K562 (cell line): ENCODE data around the gene ALDH1A2. TPM values are rescaled to one million over a fixed set of nuclear protein-coding genes. Genes with fewer than 3 reads are reported as not detected.

Source experiments
- CBX5 ChIP-seq: IDR thresholded peaks from 2 replicates; pipeline ENCODE4 v1.6.1; 2014; ENCODE audit warnings: low read depth, borderline replicate concordance
- CXXC5 ChIP-seq: fragments of 250-450 bp; sonication (Bioruptor Pico); IDR thresholded peaks from 2 replicates; pipeline ENCODE4 v1.8.0; 2022; ENCODE audit warnings: inconsistent platforms, mild to moderate bottlenecking, moderate library complexity
- DIDO1 ChIP-seq: fragments of 450-650 bp; IDR thresholded peaks from 2 replicates; pipeline ENCODE4 v1.6.1; 2016; ENCODE audit warnings: low read depth, missing biosample characterization, missing genetic modification characterization
- DMBX1 ChIP-seq: fragments of 250-450 bp; sonication (Bioruptor Pico); IDR thresholded peaks from 2 replicates; pipeline ENCODE4 v1.8.0; 2022; ENCODE audit warnings: inconsistent platforms, mild to moderate bottlenecking, moderate library complexity, borderline replicate concordance
- NEUROD1 ChIP-seq: fragments of 150-350 bp; IDR thresholded peaks from 2 replicates; pipeline ENCODE4 v1.6.1; 2014; ENCODE audit warnings: borderline replicate concordance, low read length, low read depth; ENCODE audit not compliant: partially characterized antibody
- NR2C2 ChIP-seq, 2 experiments: fragments of 200-800 bp in 1 of 2; sonication (Bioruptor generic) in 1 of 2; sonication (generic) in 1 of 2; formaldehyde crosslinking in 1 of 2; IDR thresholded peaks; 2 replicates each; pipeline versions ENCODE4 v1.6.1 to v1.8.0; 2016 to 2022; ENCODE audit warnings: mild to moderate bottlenecking in 1 of 2, missing compliant biosample characterization in 1 of 2, missing genetic modification characterization in 1 of 2, missing genetic modification reagents in 1 of 2
- NR4A1 ChIP-seq, 2 experiments: fragments of 250-450 bp in 1 of 2; fragments of 450-650 bp in 1 of 2; sonication (Bioruptor Pico) in 1 of 2; IDR thresholded peaks; 2 replicates each; pipeline versions ENCODE4 v1.4.0 to v1.6.1; 2016 to 2020; ENCODE audit warnings: mild to moderate bottlenecking in 2 of 2, missing compliant biosample characterization in 1 of 2, missing genetic modification characterization in 1 of 2, moderate library complexity in 1 of 2
- POLR2A ChIP-seq: fragments of 450-650 bp; conservative IDR thresholded peaks from 2 replicates; pipeline ENCODE4 v1.6.1; 2016
- TEAD4 ChIP-seq, 2 experiments: sonication (generic) in 1 of 2; formaldehyde crosslinking in 1 of 2; IDR thresholded peaks; 2 replicates each; pipeline versions ENCODE4 v1.6.1 to v1.8.0; 2012 to 2022; ENCODE audit warnings: borderline replicate concordance in 1 of 2, inconsistent platforms in 1 of 2, low read length in 1 of 2, mild to moderate bottlenecking in 1 of 2, missing genetic modification reagents in 1 of 2
- polyA plus RNA-seq, 8 experiments: library from polyadenylated mRNA; depleted of rRNA in 4 of 8; stranded (reverse) in 5 of 8; unstranded in 3 of 8; fragments of >200 nt; fragmentation: Nextera tagmentation in 2 of 8; fragmentation: Illumina TruSeq in 1 of 8; extraction: Ambion mirVana in 2 of 8; extraction: Trizol in 1 of 8; gene quantifications; 2 replicates each; pipeline versions ENCODE4 v1.2.1 to v1.2.3, GENCODE V29; 2011 to 2014; ENCODE audit warnings: inconsistent platforms in 1 of 8, missing spikeins in 1 of 8
- total RNA-seq, 7 experiments: library from RNA; depleted of rRNA in 6 of 7; stranded (reverse); fragments of >200 nt in 6 of 7; fragmentation: Illumina TruSeq in 2 of 7; extraction: Trizol in 2 of 7; gene quantifications; 2 replicates each; pipeline versions ENCODE4 v1.2.1 to v1.2.3, GENCODE V29; 2011 to 2021; ENCODE audit warnings: low replicate concordance in 1 of 7
- TF ChIP-seq, protein P1 (sequence below): fragments of 450-650 bp; formaldehyde crosslinking; IDR thresholded peaks from 2 replicates; pipeline ENCODE4 v1.4.0; 2020; ENCODE audit warnings: mild to moderate bottlenecking, moderate library complexity
- TF ChIP-seq, protein P2 (sequence below), 2 experiments: fragments of 250-450 bp in 1 of 2; fragments of 450-650 bp in 1 of 2; sonication (Bioruptor Pico) in 1 of 2; IDR thresholded peaks; 2 replicates each; pipeline versions ENCODE4 v1.6.1 to v1.8.0; 2016 to 2021; ENCODE audit warnings: mild to moderate bottlenecking in 2 of 2, moderate library complexity in 2 of 2, missing compliant biosample characterization in 1 of 2, missing genetic modification characterization in 1 of 2
- TF ChIP-seq, protein P3 (sequence below): fragments of 450-650 bp; conservative IDR thresholded peaks from 2 replicates; pipeline ENCODE4 v1.6.1; 2016; ENCODE audit warnings: missing genetic modification characterization, low read depth, mild to moderate bottlenecking, missing compliant biosample characterization, moderate library complexity
- TF ChIP-seq, protein P4 (sequence below), 2 experiments: fragments of 450-650 bp; IDR thresholded peaks; 2 replicates each; pipeline ENCODE4 v1.6.1; 2018; ENCODE audit warnings: mild to moderate bottlenecking in 2 of 2, low read depth in 1 of 2; ENCODE audit not compliant: partially characterized antibody in 2 of 2
- TF ChIP-seq, protein P5 (sequence below): fragments of 200-800 bp; sonication (Bioruptor generic); IDR thresholded peaks from 2 replicates; pipeline ENCODE4 v1.6.1; 2017; ENCODE audit warnings: missing genetic modification characterization, missing compliant biosample characterization
- TF ChIP-seq, protein P6 (sequence below): fragments of 250-450 bp; sonication (Bioruptor Pico); IDR thresholded peaks from 2 replicates; pipeline ENCODE4 v1.4.0; 2020

Gene ALDH1A2
- total and polyA plus RNA-seq, 9 of the 15 experiments (the other 6 are each of a cell fraction or from before 2014, with no cell fraction given): 115 to 393 (median 333) TPM

DNA sequence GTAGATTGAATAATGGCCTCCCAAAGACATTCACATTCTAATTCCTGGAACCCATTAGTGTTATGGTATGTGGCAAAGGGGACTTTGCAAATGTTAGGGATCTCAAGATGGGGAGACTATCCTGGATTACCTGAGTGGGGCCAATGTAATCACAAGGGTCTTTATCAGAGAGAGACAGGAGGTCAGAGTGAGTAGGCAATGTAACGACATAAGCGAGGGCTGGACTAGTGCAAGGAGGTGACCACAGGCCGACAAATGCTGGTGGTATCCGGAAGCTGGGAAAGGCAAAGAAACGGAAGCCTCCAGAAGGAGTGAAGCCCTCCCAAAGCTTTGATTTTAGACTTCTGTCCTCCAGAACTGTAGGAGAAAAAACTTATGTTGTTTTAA lies 46.2 kb upstream of the ALDH1A2 start (continued):
- TF ChIP-seq, protein P1, sequence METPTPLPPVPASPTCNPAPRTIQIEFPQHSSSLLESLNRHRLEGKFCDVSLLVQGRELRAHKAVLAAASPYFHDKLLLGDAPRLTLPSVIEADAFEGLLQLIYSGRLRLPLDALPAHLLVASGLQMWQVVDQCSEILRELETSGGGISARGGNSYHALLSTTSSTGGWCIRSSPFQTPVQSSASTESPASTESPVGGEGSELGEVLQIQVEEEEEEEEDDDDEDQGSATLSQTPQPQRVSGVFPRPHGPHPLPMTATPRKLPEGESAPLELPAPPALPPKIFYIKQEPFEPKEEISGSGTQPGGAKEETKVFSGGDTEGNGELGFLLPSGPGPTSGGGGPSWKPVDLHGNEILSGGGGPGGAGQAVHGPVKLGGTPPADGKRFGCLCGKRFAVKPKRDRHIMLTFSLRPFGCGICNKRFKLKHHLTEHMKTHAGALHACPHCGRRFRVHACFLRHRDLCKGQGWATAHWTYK (CRISPR knock-in tag): 0 out of 2 replicates have a peak, but pooled peaks have one; percentile 14
- TF ChIP-seq DIDO1 (tag) (no peak), TEAD4 (IDR thresholded peaks at IDR 0.05; ENCODE audit: low read length) (peak; percentile 59), TEAD4 (CRISPR knock-in tag; IDR thresholded peaks at IDR 0.05; ENCODE audit: borderline replicate concordance) (no peak), NR4A1 (CRISPR knock-in tag; IDR thresholded peaks at IDR 0.05) (no peak), NR4A1 (tag; IDR thresholded peaks at IDR 0.05) (no peak), CBX5 (no peak), NEUROD1 (no peak), NR2C2 (CRISPR knock-in tag; IDR thresholded peaks at IDR 0.05) (no peak), NR2C2 (tag; IDR thresholded peaks at IDR 0.05) (peak; percentile 42; the same call in 1 of the 2 replicates), DMBX1 (CRISPR knock-in tag) (peak; percentile 73; the same call in 1 of the 2 replicates), POLR2A (peak; percentile 77), CXXC5 (CRISPR knock-in tag) (peak; percentile 39; the same call in 1 of the 2 replicates)
- TF ChIP-seq, protein P2, sequence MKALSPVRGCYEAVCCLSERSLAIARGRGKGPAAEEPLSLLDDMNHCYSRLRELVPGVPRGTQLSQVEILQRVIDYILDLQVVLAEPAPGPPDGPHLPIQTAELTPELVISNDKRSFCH (CRISPR knock-in tag; IDR thresholded peaks at IDR 0.05): no peak
- TF ChIP-seq, protein P2 (tag; IDR thresholded peaks at IDR 0.05): 0 out of 2 replicates have a peak, but pooled peaks have one; percentile 22
- TF ChIP-seq, protein P3, sequence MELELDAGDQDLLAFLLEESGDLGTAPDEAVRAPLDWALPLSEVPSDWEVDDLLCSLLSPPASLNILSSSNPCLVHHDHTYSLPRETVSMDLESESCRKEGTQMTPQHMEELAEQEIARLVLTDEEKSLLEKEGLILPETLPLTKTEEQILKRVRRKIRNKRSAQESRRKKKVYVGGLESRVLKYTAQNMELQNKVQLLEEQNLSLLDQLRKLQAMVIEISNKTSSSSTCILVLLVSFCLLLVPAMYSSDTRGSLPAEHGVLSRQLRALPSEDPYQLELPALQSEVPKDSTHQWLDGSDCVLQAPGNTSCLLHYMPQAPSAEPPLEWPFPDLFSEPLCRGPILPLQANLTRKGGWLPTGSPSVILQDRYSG (tag): 0 out of 2 replicates have a peak, but pooled peaks have one; percentile 10
- TF ChIP-seq, protein P4, sequence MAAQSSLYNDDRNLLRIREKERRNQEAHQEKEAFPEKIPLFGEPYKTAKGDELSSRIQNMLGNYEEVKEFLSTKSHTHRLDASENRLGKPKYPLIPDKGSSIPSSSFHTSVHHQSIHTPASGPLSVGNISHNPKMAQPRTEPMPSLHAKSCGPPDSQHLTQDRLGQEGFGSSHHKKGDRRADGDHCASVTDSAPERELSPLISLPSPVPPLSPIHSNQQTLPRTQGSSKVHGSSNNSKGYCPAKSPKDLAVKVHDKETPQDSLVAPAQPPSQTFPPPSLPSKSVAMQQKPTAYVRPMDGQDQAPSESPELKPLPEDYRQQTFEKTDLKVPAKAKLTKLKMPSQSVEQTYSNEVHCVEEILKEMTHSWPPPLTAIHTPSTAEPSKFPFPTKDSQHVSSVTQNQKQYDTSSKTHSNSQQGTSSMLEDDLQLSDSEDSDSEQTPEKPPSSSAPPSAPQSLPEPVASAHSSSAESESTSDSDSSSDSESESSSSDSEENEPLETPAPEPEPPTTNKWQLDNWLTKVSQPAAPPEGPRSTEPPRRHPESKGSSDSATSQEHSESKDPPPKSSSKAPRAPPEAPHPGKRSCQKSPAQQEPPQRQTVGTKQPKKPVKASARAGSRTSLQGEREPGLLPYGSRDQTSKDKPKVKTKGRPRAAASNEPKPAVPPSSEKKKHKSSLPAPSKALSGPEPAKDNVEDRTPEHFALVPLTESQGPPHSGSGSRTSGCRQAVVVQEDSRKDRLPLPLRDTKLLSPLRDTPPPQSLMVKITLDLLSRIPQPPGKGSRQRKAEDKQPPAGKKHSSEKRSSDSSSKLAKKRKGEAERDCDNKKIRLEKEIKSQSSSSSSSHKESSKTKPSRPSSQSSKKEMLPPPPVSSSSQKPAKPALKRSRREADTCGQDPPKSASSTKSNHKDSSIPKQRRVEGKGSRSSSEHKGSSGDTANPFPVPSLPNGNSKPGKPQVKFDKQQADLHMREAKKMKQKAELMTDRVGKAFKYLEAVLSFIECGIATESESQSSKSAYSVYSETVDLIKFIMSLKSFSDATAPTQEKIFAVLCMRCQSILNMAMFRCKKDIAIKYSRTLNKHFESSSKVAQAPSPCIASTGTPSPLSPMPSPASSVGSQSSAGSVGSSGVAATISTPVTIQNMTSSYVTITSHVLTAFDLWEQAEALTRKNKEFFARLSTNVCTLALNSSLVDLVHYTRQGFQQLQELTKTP (IDR thresholded peaks at IDR 0.05; ENCODE audit: low read depth in 1 of 2, partially characterized antibody in 2 of 2): peak in 1 of 2 experiments; percentile 17
- TF ChIP-seq, protein P5, sequence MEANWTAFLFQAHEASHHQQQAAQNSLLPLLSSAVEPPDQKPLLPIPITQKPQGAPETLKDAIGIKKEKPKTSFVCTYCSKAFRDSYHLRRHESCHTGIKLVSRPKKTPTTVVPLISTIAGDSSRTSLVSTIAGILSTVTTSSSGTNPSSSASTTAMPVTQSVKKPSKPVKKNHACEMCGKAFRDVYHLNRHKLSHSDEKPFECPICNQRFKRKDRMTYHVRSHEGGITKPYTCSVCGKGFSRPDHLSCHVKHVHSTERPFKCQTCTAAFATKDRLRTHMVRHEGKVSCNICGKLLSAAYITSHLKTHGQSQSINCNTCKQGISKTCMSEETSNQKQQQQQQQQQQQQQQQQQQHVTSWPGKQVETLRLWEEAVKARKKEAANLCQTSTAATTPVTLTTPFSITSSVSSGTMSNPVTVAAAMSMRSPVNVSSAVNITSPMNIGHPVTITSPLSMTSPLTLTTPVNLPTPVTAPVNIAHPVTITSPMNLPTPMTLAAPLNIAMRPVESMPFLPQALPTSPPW (CRISPR knock-in tag): peak; percentile 22; the same call in 1 of the 2 replicates
- TF ChIP-seq, protein P6, sequence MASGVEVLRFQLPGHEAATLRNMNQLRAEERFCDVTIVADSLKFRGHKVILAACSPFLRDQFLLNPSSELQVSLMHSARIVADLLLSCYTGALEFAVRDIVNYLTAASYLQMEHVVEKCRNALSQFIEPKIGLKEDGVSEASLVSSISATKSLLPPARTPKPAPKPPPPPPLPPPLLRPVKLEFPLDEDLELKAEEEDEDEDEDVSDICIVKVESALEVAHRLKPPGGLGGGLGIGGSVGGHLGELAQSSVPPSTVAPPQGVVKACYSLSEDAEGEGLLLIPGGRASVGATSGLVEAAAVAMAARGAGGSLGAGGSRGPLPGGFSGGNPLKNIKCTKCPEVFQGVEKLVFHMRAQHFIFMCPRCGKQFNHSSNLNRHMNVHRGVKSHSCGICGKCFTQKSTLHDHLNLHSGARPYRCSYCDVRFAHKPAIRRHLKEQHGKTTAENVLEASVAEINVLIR (CRISPR knock-in tag): no peak
